Measurements from ENCODE around the gene EMCN. TPM values are rescaled to one million over a fixed set of nuclear protein-coding genes. Genes with fewer than 3 reads are reported as not detected.

EMCN gene
- polyA plus RNA-seq, 2 of the 4 experiments (the other 2 are of a cell fraction), result not detected

DNA sequence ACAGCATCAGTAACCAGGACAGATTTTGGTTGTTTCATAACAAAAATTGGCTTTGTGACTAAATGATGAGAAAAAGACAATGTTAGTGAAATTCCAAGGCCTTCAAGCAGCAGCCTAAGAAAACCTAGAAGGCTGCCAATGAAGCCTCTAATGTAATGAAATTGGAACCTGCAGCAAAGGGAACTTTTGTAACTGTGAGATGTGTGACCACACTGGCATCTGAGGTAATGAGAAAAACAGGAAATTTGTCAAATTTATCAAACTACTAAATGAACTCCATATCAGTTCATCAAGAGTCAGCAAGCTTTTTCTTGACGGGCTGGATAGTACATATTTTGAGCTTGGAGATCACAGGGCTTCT is 30.4 kb upstream of the EMCN start:
- Histone ChIP-seq H3K4me3 (no peak overlapping the region), H3K27ac (no peak overlapping the region), H3K9me3 (no peaks in the 10 kb centered on the region), H3K4me2 (no peak overlapping the region), H3K4me1 (no peaks in the 10 kb centered on the region)
- ChIA-PET POLR2A (no interaction called here), CTCF (no interaction called here)
- DNase-seq (ENCODE audit: low read depth in 1 of 2, low spot score in 1 of 2) (no peak), FAIRE-seq (no peak), ATAC-seq (no peak)
- WGBS (ENCODE audit: missing lambda C conversion rate), result 57% methylated on average over 1 of the region's 1 CpG
- TF ChIP-seq HOXB5 (CRISPR knock-in tag; IDR thresholded peaks at IDR 0.05), result no peak
- no peak for TF ChIP-seq USF2 (IDR thresholded peaks at IDR 0.05)
- TF ChIP-seq ZSCAN20 (CRISPR knock-in tag; IDR thresholded peaks at IDR 0.05), result no peak
- TF ChIP-seq RFX5 (IDR thresholded peaks at IDR 0.05), result no peak
- TF ChIP-seq CEBPB (IDR thresholded peaks at IDR 0.05), result no peak
- TF ChIP-seq, protein P1, sequence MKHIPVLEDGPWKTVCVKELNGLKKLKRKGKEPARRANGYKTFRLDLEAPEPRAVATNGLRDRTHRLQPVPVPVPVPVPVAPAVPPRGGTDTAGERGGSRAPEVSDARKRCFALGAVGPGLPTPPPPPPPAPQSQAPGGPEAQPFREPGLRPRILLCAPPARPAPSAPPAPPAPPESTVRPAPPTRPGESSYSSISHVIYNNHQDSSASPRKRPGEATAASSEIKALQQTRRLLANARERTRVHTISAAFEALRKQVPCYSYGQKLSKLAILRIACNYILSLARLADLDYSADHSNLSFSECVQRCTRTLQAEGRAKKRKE (CRISPR knock-in tag; IDR thresholded peaks at IDR 0.05; ENCODE audit: low read depth), result no peak
- no peak for TF ChIP-seq SMC3 (IDR thresholded peaks at IDR 0.05)
- no peak for TF ChIP-seq NR3C1 (IDR thresholded peaks at IDR 0.05)
- TF ChIP-seq RNF2 (IDR thresholded peaks at IDR 0.05; ENCODE audit: borderline replicate concordance, low read depth), result no peak
- TF ChIP-seq SREBF2 (IDR thresholded peaks at IDR 0.05), result no peak
- TF ChIP-seq MAX (IDR thresholded peaks at IDR 0.05), result no peak
- no peak for TF ChIP-seq MAZ (IDR thresholded peaks at IDR 0.05; ENCODE audit: borderline replicate concordance, low read depth, low read length)
- TF ChIP-seq EP300 (IDR thresholded peaks at IDR 0.05), result no peak
- TF ChIP-seq ESRRA (IDR thresholded peaks at IDR 0.05; ENCODE audit: borderline replicate concordance, low read length), result no peak
- TF ChIP-seq FOXS1 (CRISPR knock-in tag; IDR thresholded peaks at IDR 0.05), result no peak
- TF ChIP-seq TFCP2L1 (CRISPR knock-in tag; IDR thresholded peaks at IDR 0.05), result no peak
- no peak for TF ChIP-seq EHMT2 (IDR thresholded peaks at IDR 0.05; ENCODE audit: low read depth)
- TF ChIP-seq HES2 (IDR thresholded peaks at IDR 0.05), result no peak

GRCh38 chr4:100547541-100548199 is 29.8 kb upstream of the EMCN start:
- WGBS (ENCODE audit: missing lambda C conversion rate), result no CpG with 5 or more reads among the region's 6 CpGs
- ChIA-PET CTCF (no interaction called here), POLR2A (no interaction called here)
- DNase-seq (ENCODE audit: low read depth in 1 of 2, low spot score in 1 of 2), result no peak
- Histone ChIP-seq H3K27ac (no peak overlapping the region), H3K9me3 (no peaks in the 10 kb centered on the region), H3K4me1 (no peaks in the 10 kb centered on the region), H3K4me3 (no peak overlapping the region), H3K4me2 (no peak overlapping the region)
- no peak for ATAC-seq
- FAIRE-seq, result no peak
- TF ChIP-seq BCL3 (IDR thresholded peaks at IDR 0.05) (no peak), RNF2 (IDR thresholded peaks at IDR 0.05; ENCODE audit: borderline replicate concordance, low read depth) (no peak), SREBF2 (IDR thresholded peaks at IDR 0.05) (no peak), HEYL (CRISPR knock-in tag; IDR thresholded peaks at IDR 0.05) (no peak), FOSB (CRISPR knock-in tag; IDR thresholded peaks at IDR 0.05) (no peak), TFCP2L1 (CRISPR knock-in tag; IDR thresholded peaks at IDR 0.05) (no peak), NR3C1 (IDR thresholded peaks at IDR 0.05) (no peak), KDM5A (IDR thresholded peaks at IDR 0.05) (no peak), HOXB13 (CRISPR knock-in tag; IDR thresholded peaks at IDR 0.05; ENCODE audit: low read depth) (no peak), EHF (CRISPR knock-in tag; IDR thresholded peaks at IDR 0.05) (no peak), SMC3 (IDR thresholded peaks at IDR 0.05) (no peak), NFE2L2 (conservative IDR thresholded peaks at IDR 0.05; ENCODE audit: low read length) (no peak), HOXA7 (CRISPR knock-in tag; IDR thresholded peaks at IDR 0.05) (no peak), ZFP36 (IDR thresholded peaks at IDR 0.05; ENCODE audit: borderline replicate concordance, partially characterized antibody) (no peak), JUNB (IDR thresholded peaks at IDR 0.05) (no peak), EP300 (IDR thresholded peaks at IDR 0.05) (no peak), CBX8 (IDR thresholded peaks at IDR 0.05) (no peak), PHF8 (IDR thresholded peaks at IDR 0.05; ENCODE audit: borderline replicate concordance, low read depth) (no peak), RFX5 (IDR thresholded peaks at IDR 0.05) (no peak)
- TF ChIP-seq, protein P1 (CRISPR knock-in tag; IDR thresholded peaks at IDR 0.05; ENCODE audit: low read depth), result no peak

Measured in A549 (cell line).